Testis (tissue), 2 donors: ENCODE data around the gene MAGI1.

Source experiments
- CTCF ChIP-seq, 3 experiments: fragments of 450-650 bp in 2 of 3; fragments of 200-600 bp in 1 of 3; sonication (generic) in 1 of 3; IDR thresholded peaks; one replicate each; pipeline ENCODE4 v1.5.1; 2016 to 2019; ENCODE audit warnings: antibody characterized with exemption in 3 of 3, mild to moderate bottlenecking in 2 of 3, moderate library complexity in 1 of 3
- POLR2A ChIP-seq: fragments of 450-650 bp; IDR thresholded peaks from one replicate; pipeline ENCODE4 v1.6.1; 2017; ENCODE audit warnings: antibody characterized with exemption, mild to moderate bottlenecking, moderate library complexity

DNA sequence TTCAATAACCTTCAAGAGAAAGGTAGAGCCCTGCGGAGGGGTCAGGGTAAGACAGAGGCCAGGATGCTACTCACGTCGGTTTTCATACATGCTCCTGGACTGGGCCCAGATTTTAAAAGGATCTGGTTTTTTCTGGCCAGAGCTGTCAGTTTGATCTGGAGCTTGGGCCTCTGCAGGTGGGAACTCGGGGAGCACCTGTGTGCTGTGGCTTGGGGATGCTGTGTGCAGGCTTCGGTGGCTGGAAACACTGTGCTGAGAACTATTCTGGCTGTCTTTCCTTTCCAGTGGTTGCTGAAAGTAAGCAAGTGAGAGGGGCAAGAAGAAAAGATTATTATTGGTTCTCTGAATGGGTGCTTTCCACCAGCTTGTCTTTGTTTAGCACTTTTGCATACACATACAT lies 647.6 kb downstream of the MAGI1 start:
- TF ChIP-seq CTCF (IDR thresholded peaks at IDR 0.05) (no peak), POLR2A (no peak)
